Measurements from ENCODE around the gene PEX11G. TPM values are rescaled to one million over a fixed set of nuclear protein-coding genes. Genes with fewer than 3 reads are reported as not detected.

The PEX11G gene
- total RNA-seq, 1 donor from 2014 or later = 2.1 TPM

- no peak for DNase-seq (ENCODE audit: low read depth)
- no peak for FAIRE-seq
- no peak overlapping the region for H3K4me3 ChIP-seq (ENCODE audit: low read depth, low read length)
- H3K36me3 ChIP-seq (ENCODE audit: control insufficient read depth, insufficient read depth, low read length) = no peaks in the 10 kb centered on the region
- H3K27me3 ChIP-seq (ENCODE audit: control insufficient read depth, insufficient read depth, low read length) = no peaks in the 10 kb centered on the region
- TF ChIP-seq, protein P1, sequence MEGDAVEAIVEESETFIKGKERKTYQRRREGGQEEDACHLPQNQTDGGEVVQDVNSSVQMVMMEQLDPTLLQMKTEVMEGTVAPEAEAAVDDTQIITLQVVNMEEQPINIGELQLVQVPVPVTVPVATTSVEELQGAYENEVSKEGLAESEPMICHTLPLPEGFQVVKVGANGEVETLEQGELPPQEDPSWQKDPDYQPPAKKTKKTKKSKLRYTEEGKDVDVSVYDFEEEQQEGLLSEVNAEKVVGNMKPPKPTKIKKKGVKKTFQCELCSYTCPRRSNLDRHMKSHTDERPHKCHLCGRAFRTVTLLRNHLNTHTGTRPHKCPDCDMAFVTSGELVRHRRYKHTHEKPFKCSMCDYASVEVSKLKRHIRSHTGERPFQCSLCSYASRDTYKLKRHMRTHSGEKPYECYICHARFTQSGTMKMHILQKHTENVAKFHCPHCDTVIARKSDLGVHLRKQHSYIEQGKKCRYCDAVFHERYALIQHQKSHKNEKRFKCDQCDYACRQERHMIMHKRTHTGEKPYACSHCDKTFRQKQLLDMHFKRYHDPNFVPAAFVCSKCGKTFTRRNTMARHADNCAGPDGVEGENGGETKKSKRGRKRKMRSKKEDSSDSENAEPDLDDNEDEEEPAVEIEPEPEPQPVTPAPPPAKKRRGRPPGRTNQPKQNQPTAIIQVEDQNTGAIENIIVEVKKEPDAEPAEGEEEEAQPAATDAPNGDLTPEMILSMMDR (IDR thresholded peaks at IDR 0.05; ENCODE audit: insufficient read depth, low read length, severe bottlenecking) = no peak
These were observed 20.8 kb upstream of the PEX11G start for GRCh38 chr19:7509625-7510024.

GRCh38 chr19:7507884-7508283, 19.0 kb upstream of the PEX11G start:
- Histone ChIP-seq H3K27me3 (ENCODE audit: control insufficient read depth, insufficient read depth, low read length) (no peaks in the 10 kb centered on the region), H3K36me3 (ENCODE audit: control insufficient read depth, insufficient read depth, low read length) (no peaks in the 10 kb centered on the region), H3K4me3 (ENCODE audit: low read depth, low read length) (no peak overlapping the region)
- peak; percentile 73 for DNase-seq (ENCODE audit: low read depth)
- no peak for FAIRE-seq
- TF ChIP-seq, protein P1 (IDR thresholded peaks at IDR 0.05; ENCODE audit: insufficient read depth, low read length, severe bottlenecking) = no peak

GRCh38 chr19:7506385-7507328, 17.8 kb upstream of the PEX11G start:
- FAIRE-seq = no peak
- no peaks in the 10 kb centered on the region for H3K36me3 ChIP-seq (ENCODE audit: control insufficient read depth, insufficient read depth, low read length)
- peaks cover 2% of the 10 kb centered on the region for H3K27me3 ChIP-seq (ENCODE audit: control insufficient read depth, insufficient read depth, low read length)
- TF ChIP-seq, protein P1 (IDR thresholded peaks at IDR 0.05; ENCODE audit: insufficient read depth, low read length, severe bottlenecking) = no peak
- peak; percentile 88 for DNase-seq (ENCODE audit: low read depth)
- peak overlapping the region; percentile 5 for H3K4me3 ChIP-seq (ENCODE audit: low read depth, low read length)

- H3K27me3 ChIP-seq (ENCODE audit: control insufficient read depth, insufficient read depth, low read length) = peaks cover 2% of the 10 kb centered on the region
- no peak for FAIRE-seq
- TF ChIP-seq, protein P1 (IDR thresholded peaks at IDR 0.05; ENCODE audit: insufficient read depth, low read length, severe bottlenecking) = no peak
- H3K36me3 ChIP-seq (ENCODE audit: control insufficient read depth, insufficient read depth, low read length) = no peaks in the 10 kb centered on the region
- H3K4me3 ChIP-seq (ENCODE audit: low read depth, low read length) = peak overlapping the region; percentile 26
- no peak for DNase-seq (ENCODE audit: low read depth)
These were observed 17.0 kb upstream of the PEX11G start for GRCh38 chr19:7505682-7506384.

DNA sequence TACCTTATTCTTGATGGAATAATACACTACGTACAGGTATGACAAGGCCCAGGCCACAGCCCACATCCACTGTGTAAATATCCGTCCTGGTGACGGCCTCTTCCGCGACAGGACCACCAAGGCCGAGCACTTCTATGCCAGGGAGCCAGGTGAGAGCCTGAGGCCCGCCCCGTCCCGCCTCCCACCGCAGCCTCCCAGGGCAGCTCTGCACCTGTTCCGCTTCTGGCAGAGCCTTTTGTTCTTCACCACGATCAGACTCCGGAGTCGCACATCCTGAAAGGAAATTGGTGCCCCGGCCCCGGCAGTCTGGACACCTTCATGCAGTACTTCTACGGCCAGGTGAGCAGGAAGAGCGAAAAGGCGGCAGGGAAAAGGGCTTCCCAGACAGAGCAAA, 16.4 kb upstream of the PEX11G start:
- Histone ChIP-seq H3K36me3 (ENCODE audit: control insufficient read depth, insufficient read depth, low read length) (no peaks in the 10 kb centered on the region), H3K27me3 (ENCODE audit: control insufficient read depth, insufficient read depth, low read length) (peaks cover 2% of the 10 kb centered on the region), H3K4me3 (ENCODE audit: low read depth, low read length) (no peak overlapping the region)
- FAIRE-seq = no peak
- no peak for DNase-seq (ENCODE audit: low read depth)
- TF ChIP-seq, protein P1 (IDR thresholded peaks at IDR 0.05; ENCODE audit: insufficient read depth, low read length, severe bottlenecking) = no peak
